Kidney (tissue), 14 donors: Measurements from ENCODE around the gene LONP2. TPM values are rescaled to one million over a fixed set of nuclear protein-coding genes. Genes with fewer than 3 reads are reported as not detected.

Experiments
- DNase-seq, 5 donors: peaks; one replicate each; pipeline ENCODE4 v3.0.0-alpha.2; 2013 to 2020
- FAIRE-seq: peaks from 2 replicates; lab custom pipeline; 2012; peaks lifted over from hg19 to GRCh38; lab: Jason Lieb, UNC
- H3K27ac ChIP-seq, 2 donors: one replicate each; pipeline ENCODE4 v1.7.0; 2013; ENCODE audit warnings: low read depth in 2 of 2, low read length in 2 of 2, inconsistent platforms in 1 of 2
- H3K27me3 ChIP-seq: one replicate; pipeline ENCODE4 v1.7.1; 2013; ENCODE audit warnings: low read length, inconsistent platforms; ENCODE audit not compliant: control insufficient read depth, insufficient read depth
- H3K36me3 ChIP-seq, 3 donors: one replicate each; pipeline versions ENCODE4 v1.7.0 to v1.7.1; 2013; ENCODE audit warnings: low read length in 3 of 3, control low read depth in 1 of 3, inconsistent platforms in 1 of 3; ENCODE audit not compliant: insufficient read depth in 3 of 3, control insufficient read depth in 2 of 3
- H3K4me1 ChIP-seq, 3 donors: one replicate each; pipeline versions ENCODE4 v1.7.0 to v1.7.1; 2013; ENCODE audit warnings: low read length in 3 of 3, inconsistent platforms in 1 of 3, low read depth in 1 of 3; ENCODE audit not compliant: control insufficient read depth in 2 of 3, insufficient read depth in 2 of 3
- H3K4me3 ChIP-seq, 3 donors: one replicate each; pipeline versions ENCODE4 v1.7.0 to v1.8.1; 2013; ENCODE audit warnings: low read length in 3 of 3, control low read depth in 1 of 3, inconsistent platforms in 1 of 3
- H3K9ac ChIP-seq, 3 donors: one replicate each; pipeline versions ENCODE4 v1.7.0 to v1.7.1; 2013; ENCODE audit warnings: low read length in 3 of 3, control low read depth in 1 of 3, inconsistent platforms in 1 of 3
- H3K9me3 ChIP-seq, 3 donors: one replicate each; pipeline versions ENCODE4 v1.7.0 to v1.7.1; 2013; ENCODE audit warnings: low read length in 3 of 3, control low read depth in 1 of 3, inconsistent platforms in 1 of 3; ENCODE audit not compliant: control insufficient read depth in 2 of 3, insufficient read depth in 1 of 3
- CTCF ChIP-seq: IDR thresholded peaks from 3 replicates; pipeline ENCODE4 v1.5.1; 2012; ENCODE audit warnings: mild to moderate bottlenecking, moderate library complexity, borderline replicate concordance; ENCODE audit not compliant: insufficient read depth; ENCODE audit errors: extremely low read depth
- intact Hi-C: fragments of 100-400 bp; cut with DNase I; formaldehyde crosslinking; loops from one replicate; pipeline ENCODE4 v1.11.1; 2022
- polyA plus RNA-seq: library from polyadenylated mRNA; stranded (reverse); fragments of 350-450 nt; fragmentation: Illumina TruSeq; extraction: RNeasy Lipid Tissue Mini Kit (QIAGEN cat#74804); gene quantifications from one replicate; pipeline ENCODE4 v1.2.3, GENCODE V29; 2014; ENCODE audit warnings: low read depth, low replicate concordance; ENCODE audit not compliant: insufficient read depth
- total RNA-seq: library from RNA; stranded (reverse); fragmentation: NEBNext Ultra II Directional; extraction: Animal tissue kit (Norgen Biotek cat#: 25700); gene quantifications from one replicate; pipeline ENCODE4 v1.2.1, GENCODE V29; 2021
- donor health status: control.
- donor health status: control.
- donor health status: control.
- donor health status: control.
- donor health status: control.
- donor health status: DM: yes; HTN: yes; CAD: no.
- donor health status: Normal renal cell carcinoma (clear cell type).

LONP2 gene
- total and polyA plus RNA-seq, 2 donors from 2014 or later = 24.8 to 77.1 TPM

GRCh38 chr16:48250520-48251278 is 6.6 kb downstream of the LONP2 start:
- FAIRE-seq = peak; percentile 35
- H3K4me3 ChIP-seq = no peak overlapping the region

GRCh38 chr16:48252013-48252412 is 7.9 kb downstream of the LONP2 start:
- Histone ChIP-seq H3K4me3 (no peak overlapping the region), H3K27me3 (no peaks in the 10 kb centered on the region), H3K4me1 (peaks cover 0 to 8% (median 0%) of the 10 kb centered on the region in 3 donors), H3K36me3 (peaks cover 0 to 4% (median 3%) of the 10 kb centered on the region in 3 donors), H3K27ac (no peak overlapping the region), H3K9me3 (no peaks in the 10 kb centered on the region), H3K9ac (no peak overlapping the region)
- TF ChIP-seq CTCF = no peak
- intact Hi-C loops = no loop called here
- DNase-seq (no peak), FAIRE-seq (no peak)

More at GRCh38 chr16:48250520-48251278, 6.6 kb downstream of the LONP2 start:
- intact Hi-C loops = no loop called here
- no peaks in the 10 kb centered on the region for H3K9me3 ChIP-seq
- peaks cover 0 to 14% (median 0%) of the 10 kb centered on the region in 3 donors for H3K4me1 ChIP-seq
- TF ChIP-seq CTCF = no peak
- no peaks in the 10 kb centered on the region for H3K27me3 ChIP-seq
- peaks cover 0 to 4% (median 3%) of the 10 kb centered on the region in 3 donors for H3K36me3 ChIP-seq
- H3K9ac ChIP-seq = no peak overlapping the region
- DNase-seq = no peak
- H3K27ac ChIP-seq = no peak overlapping the region

- H3K4me1 ChIP-seq = no peaks in the 10 kb centered on the region
- DNase-seq (no peak), FAIRE-seq (no peak)
- no peak overlapping the region for H3K9ac ChIP-seq
- no peak overlapping the region for H3K4me3 ChIP-seq
- peaks cover 7 to 23% (median 10%) of the 10 kb centered on the region in 3 donors for H3K36me3 ChIP-seq
- no peaks in the 10 kb centered on the region for H3K9me3 ChIP-seq
- H3K27me3 ChIP-seq = no peaks in the 10 kb centered on the region
- intact Hi-C loops = no loop called here
- no peak for TF ChIP-seq CTCF
- H3K27ac ChIP-seq = no peak overlapping the region
Measured at GRCh38 chr16:48256579-48257177, 12.6 kb downstream of the LONP2 start.
